Measurements from ENCODE around the gene TOM1. TPM values are rescaled to one million over a fixed set of nuclear protein-coding genes. Genes with fewer than 3 reads are reported as not detected.

Gene TOM1
- total and polyA plus RNA-seq, 10 of the 15 experiments (the other 5 are each of a cell fraction or from before 2014, with no cell fraction given) = 2.2 to 64.6 (median 40.3) TPM

DNA sequence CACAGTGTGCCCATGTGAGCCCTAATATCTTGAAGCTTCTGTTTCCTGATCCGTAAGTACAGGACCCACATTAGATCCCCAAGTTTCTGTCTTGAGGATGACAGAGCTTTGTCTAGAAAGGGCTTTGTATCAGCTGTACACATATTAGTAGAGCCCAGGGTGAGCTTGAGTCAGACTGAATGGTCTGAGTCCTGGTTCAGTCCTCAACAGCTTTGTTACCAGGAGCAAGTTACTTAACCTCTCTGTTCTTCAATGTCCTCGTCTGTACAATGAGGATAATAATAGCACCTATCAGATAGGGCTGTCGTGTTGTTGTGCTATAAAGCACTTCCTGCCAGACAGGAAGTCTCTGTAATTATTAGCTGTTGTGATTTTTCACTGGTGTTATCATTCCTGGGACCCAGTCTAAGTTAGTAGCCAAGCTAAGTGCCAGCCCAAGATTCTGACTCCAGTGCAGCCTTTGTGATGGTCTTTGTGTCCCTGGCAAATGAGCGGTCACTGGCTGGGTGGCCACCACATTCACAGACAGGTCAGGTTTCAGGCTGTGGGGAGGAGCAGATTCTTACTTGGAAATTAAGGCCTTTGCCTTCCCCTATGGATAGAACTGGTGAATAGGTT, 6.8 kb downstream of the TOM1 start:
- ChIA-PET POLR2A (interaction anchor here (0.5 to 2.2 kb wide), 8 partner anchors 19 to 139 kb away, joined by 3 to 10 read pairs (median 4); partner anchors contain the start of gene HMGXB4), SMC1A (ENCODE audit: uncharacterized antibody, unreplicated experiment) (interaction anchor here (0.7 to 2.4 kb wide), 14 partner anchors 9 to 276 kb away, joined by 3 to 10 read pairs (median 4); partner anchors contain the start of gene HMGXB4), CTCF (interaction anchor here (1.1 to 2.1 kb wide), 8 partner anchors 23 to 151 kb away, joined by 3 to 9 read pairs (median 4); partner anchors contain the start of gene HMGXB4), RAD21 (ENCODE audit: unreplicated experiment) (interaction anchor here (0.7 to 3.2 kb wide), 9 partner anchors 17 to 176 kb away, joined by 3 to 15 read pairs (median 4); partner anchors contain the start of gene HMGXB4)
- FAIRE-seq = no peak
- WGBS (ENCODE audit: insufficient coverage, insufficient replicate concordance, low lambda C conversion rate, missing lambda C conversion rate) = 34% methylated on average over 4 of the region's 4 CpGs
- no peak for DNase-seq (ENCODE audit: low read depth, low spot score)
- peak overlapping the region; percentile 50 for H3K4me2 ChIP-seq (ENCODE audit: control insufficient read depth, insufficient read depth)
- H2AFZ ChIP-seq (ENCODE audit: control insufficient read depth, low read depth, low read length) = no peak overlapping the region
- peaks cover under 1% of the 10 kb centered on the region for H3K79me2 ChIP-seq (ENCODE audit: control insufficient read depth, insufficient read depth, low read length)
- in situ Hi-C loops (cut with MboI) (no loop called here), intact Hi-C loops (cut with micrococcal nuclease; ENCODE audit: unreplicated experiment) (loop anchor here (5.0 kb wide), 3 partner anchors 49 to 179 kb away; partner anchors contain the start of genes HMGXB4 and MCM5)
- BruUV-seq (replicated peaks) = no TSS peak
- H3K4me1 ChIP-seq (ENCODE audit: control insufficient read depth, insufficient read depth, low read length) = peaks cover 46% of the 10 kb centered on the region
- H3K27me3 ChIP-seq (replicated peaks in 1 of 2; ENCODE audit: control insufficient read depth in 2 of 2, insufficient read depth in 2 of 2, low read length in 1 of 2) = no peaks in the 10 kb centered on the region
- TF ChIP-seq, protein P1, sequence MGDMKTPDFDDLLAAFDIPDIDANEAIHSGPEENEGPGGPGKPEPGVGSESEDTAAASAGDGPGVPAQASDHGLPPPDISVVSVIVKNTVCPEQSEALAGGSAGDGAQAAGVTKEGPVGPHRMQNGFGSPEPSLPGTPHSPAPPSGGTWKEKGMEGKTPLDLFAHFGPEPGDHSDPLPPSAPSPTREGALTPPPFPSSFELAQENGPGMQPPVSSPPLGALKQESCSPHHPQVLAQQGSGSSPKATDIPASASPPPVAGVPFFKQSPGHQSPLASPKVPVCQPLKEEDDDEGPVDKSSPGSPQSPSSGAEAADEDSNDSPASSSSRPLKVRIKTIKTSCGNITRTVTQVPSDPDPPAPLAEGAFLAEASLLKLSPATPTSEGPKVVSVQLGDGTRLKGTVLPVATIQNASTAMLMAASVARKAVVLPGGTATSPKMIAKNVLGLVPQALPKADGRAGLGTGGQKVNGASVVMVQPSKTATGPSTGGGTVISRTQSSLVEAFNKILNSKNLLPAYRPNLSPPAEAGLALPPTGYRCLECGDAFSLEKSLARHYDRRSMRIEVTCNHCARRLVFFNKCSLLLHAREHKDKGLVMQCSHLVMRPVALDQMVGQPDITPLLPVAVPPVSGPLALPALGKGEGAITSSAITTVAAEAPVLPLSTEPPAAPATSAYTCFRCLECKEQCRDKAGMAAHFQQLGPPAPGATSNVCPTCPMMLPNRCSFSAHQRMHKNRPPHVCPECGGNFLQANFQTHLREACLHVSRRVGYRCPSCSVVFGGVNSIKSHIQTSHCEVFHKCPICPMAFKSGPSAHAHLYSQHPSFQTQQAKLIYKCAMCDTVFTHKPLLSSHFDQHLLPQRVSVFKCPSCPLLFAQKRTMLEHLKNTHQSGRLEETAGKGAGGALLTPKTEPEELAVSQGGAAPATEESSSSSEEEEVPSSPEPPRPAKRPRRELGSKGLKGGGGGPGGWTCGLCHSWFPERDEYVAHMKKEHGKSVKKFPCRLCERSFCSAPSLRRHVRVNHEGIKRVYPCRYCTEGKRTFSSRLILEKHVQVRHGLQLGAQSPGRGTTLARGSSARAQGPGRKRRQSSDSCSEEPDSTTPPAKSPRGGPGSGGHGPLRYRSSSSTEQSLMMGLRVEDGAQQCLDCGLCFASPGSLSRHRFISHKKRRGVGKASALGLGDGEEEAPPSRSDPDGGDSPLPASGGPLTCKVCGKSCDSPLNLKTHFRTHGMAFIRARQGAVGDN (IDR thresholded peaks at IDR 0.05) = peak; percentile 84
- TF ChIP-seq SPI1 (IDR thresholded peaks at IDR 0.05; ENCODE audit: borderline replicate concordance, insufficient read depth, low read depth, low read length) = peak; percentile 8; the same call in 1 of the 2 replicates
- TF ChIP-seq SKIL (IDR thresholded peaks at IDR 0.05; ENCODE audit: low read depth, poor library complexity, severe bottlenecking) = peak; percentile 40
- 0 out of 2 replicates have a peak, but pooled peaks have one; percentile 44 for TF ChIP-seq GABPA (IDR thresholded peaks at IDR 0.05; ENCODE audit: low read depth)
- peak; percentile 63; the same call in 1 of the 2 replicates for TF ChIP-seq ZNF217 (IDR thresholded peaks at IDR 0.05)
- TF ChIP-seq ZZZ3 (IDR thresholded peaks at IDR 0.05; ENCODE audit: control insufficient read depth, insufficient read length, low read depth) = no peak
- peak; percentile 89 for TF ChIP-seq SMARCA5 (IDR thresholded peaks at IDR 0.05)
- TF ChIP-seq ETV6 (conservative IDR thresholded peaks at IDR 0.05 in 1 of 2, IDR thresholded peaks at IDR 0.05 in 1 of 2; ENCODE audit: borderline replicate concordance in 1 of 2, low read depth in 1 of 2) = no peak
- H3K27ac ChIP-seq (ENCODE audit: control insufficient read depth, insufficient read depth) = peak overlapping the region; percentile 7; the same call in 1 of the 2 replicates
- no peaks in the 10 kb centered on the region for H3K9me3 ChIP-seq (replicated peaks; ENCODE audit: control insufficient read depth, insufficient read depth, low read length)
- H3K4me3 ChIP-seq = no peak overlapping the region
- H3K36me3 ChIP-seq (ENCODE audit: control insufficient read depth in 2 of 2, insufficient read depth in 2 of 2, low read length in 1 of 2) = no peaks in the 10 kb centered on the region
- no peaks in the 10 kb centered on the region for H4K20me1 ChIP-seq (ENCODE audit: control insufficient read depth, insufficient read depth)
- H3K9ac ChIP-seq (ENCODE audit: control insufficient read depth, insufficient read depth, low read length) = no peak overlapping the region
- 0 out of 3 replicates have a peak, but pooled peaks have one; percentile 1 for ATAC-seq

All from GM12878 (cell line).